ENCODE measurements around the gene MRPL50. TPM values are rescaled to one million over a fixed set of nuclear protein-coding genes. Genes with fewer than 3 reads are reported as not detected.

The MRPL50 gene
- total and polyA plus RNA-seq, 2 donors, result 8.3 to 26.6 TPM

- no peak overlapping the region for H3K4me3 ChIP-seq (ENCODE audit: low read depth, low read length)
- no peak for DNase-seq (ENCODE audit: extremely low spot score)
- H3K36me3 ChIP-seq (ENCODE audit: insufficient read depth), result no peaks in the 10 kb centered on the region
- no peak overlapping the region for H3K27ac ChIP-seq (ENCODE audit: low read depth)
- no peaks in the 10 kb centered on the region for H3K4me1 ChIP-seq (ENCODE audit: insufficient read depth)
Measured at GRCh38 chr9:101380295-101380694, 18.1 kb downstream of the MRPL50 start.

GRCh38 chr9:101376111-101376848 is 22.1 kb downstream of the MRPL50 start:
- DNase-seq (ENCODE audit: extremely low spot score), result no peak
- no peak overlapping the region for H3K4me3 ChIP-seq (ENCODE audit: low read depth, low read length)
- H3K4me1 ChIP-seq (ENCODE audit: insufficient read depth), result no peaks in the 10 kb centered on the region
- no peaks in the 10 kb centered on the region for H3K36me3 ChIP-seq (ENCODE audit: insufficient read depth)
- WGBS, result 72% methylated on average over 6 of the region's 6 CpGs
- no peak overlapping the region for H3K27ac ChIP-seq (ENCODE audit: low read depth)

GRCh38 chr9:101375546-101375945 is 22.9 kb downstream of the MRPL50 start:
- no peaks in the 10 kb centered on the region for H3K4me1 ChIP-seq (ENCODE audit: insufficient read depth)
- no peak overlapping the region for H3K27ac ChIP-seq (ENCODE audit: low read depth)
- H3K4me3 ChIP-seq (ENCODE audit: low read depth, low read length), result no peak overlapping the region
- H3K36me3 ChIP-seq (ENCODE audit: insufficient read depth), result no peaks in the 10 kb centered on the region
- WGBS, result 93% methylated on average over 12 of the region's 12 CpGs
- no peak for DNase-seq (ENCODE audit: extremely low spot score)

- H3K4me3 ChIP-seq (ENCODE audit: low read depth, low read length), result no peak overlapping the region
- no peak overlapping the region for H3K27ac ChIP-seq (ENCODE audit: low read depth)
- no peak for DNase-seq (ENCODE audit: extremely low spot score)
- no peaks in the 10 kb centered on the region for H3K4me1 ChIP-seq (ENCODE audit: insufficient read depth)
- no peaks in the 10 kb centered on the region for H3K36me3 ChIP-seq (ENCODE audit: insufficient read depth)
- 62% methylated on average over 2 of the region's 2 CpGs for WGBS
Measured at GRCh38 chr9:101372327-101373118, 25.9 kb downstream of the MRPL50 start.

- Histone ChIP-seq H3K4me3 (ENCODE audit: low read depth, low read length) (no peak overlapping the region), H3K36me3 (ENCODE audit: insufficient read depth) (no peaks in the 10 kb centered on the region), H3K27ac (ENCODE audit: low read depth) (no peak overlapping the region), H3K4me1 (ENCODE audit: insufficient read depth) (no peaks in the 10 kb centered on the region)
- no peak for DNase-seq (ENCODE audit: extremely low spot score)
- 96% methylated on average over 3 of the region's 3 CpGs for WGBS
Measured at GRCh38 chr9:101371813-101372212, 26.6 kb downstream of the MRPL50 start.

- no peak for DNase-seq (ENCODE audit: extremely low spot score)
- H3K4me1 ChIP-seq (ENCODE audit: insufficient read depth), result no peaks in the 10 kb centered on the region
- no peak overlapping the region for H3K27ac ChIP-seq (ENCODE audit: low read depth)
- H3K36me3 ChIP-seq (ENCODE audit: insufficient read depth), result no peaks in the 10 kb centered on the region
- H3K4me3 ChIP-seq (ENCODE audit: low read depth, low read length), result no peak overlapping the region
- 55% methylated on average over 2 of the region's 2 CpGs for WGBS
Measured at GRCh38 chr9:101369884-101370531, 28.4 kb downstream of the MRPL50 start.

- Histone ChIP-seq H3K4me3 (ENCODE audit: low read depth, low read length) (no peak overlapping the region), H3K36me3 (ENCODE audit: insufficient read depth) (no peaks in the 10 kb centered on the region), H3K4me1 (ENCODE audit: insufficient read depth) (no peaks in the 10 kb centered on the region), H3K27ac (ENCODE audit: low read depth) (no peak overlapping the region)
- WGBS, result 74% methylated on average over 2 of the region's 2 CpGs
- no peak for DNase-seq (ENCODE audit: extremely low spot score)
Measured at GRCh38 chr9:101369286-101369685, 29.1 kb downstream of the MRPL50 start.

- H3K36me3 ChIP-seq (ENCODE audit: insufficient read depth), result no peaks in the 10 kb centered on the region
- no peaks in the 10 kb centered on the region for H3K4me1 ChIP-seq (ENCODE audit: insufficient read depth)
- WGBS, result 89% methylated on average over 3 of the region's 3 CpGs
- DNase-seq (ENCODE audit: extremely low spot score), result no peak
- no peak overlapping the region for H3K4me3 ChIP-seq (ENCODE audit: low read depth, low read length)
- H3K27ac ChIP-seq (ENCODE audit: low read depth), result no peak overlapping the region
Measured at GRCh38 chr9:101367323-101367722, 31.1 kb downstream of the MRPL50 start.

- H3K4me1 ChIP-seq (ENCODE audit: insufficient read depth), result no peaks in the 10 kb centered on the region
- no peak overlapping the region for H3K4me3 ChIP-seq (ENCODE audit: low read depth, low read length)
- no peak overlapping the region for H3K27ac ChIP-seq (ENCODE audit: low read depth)
- WGBS, result 54% methylated on average over 5 of the region's 5 CpGs
- no peak for DNase-seq (ENCODE audit: extremely low spot score)
- H3K36me3 ChIP-seq (ENCODE audit: insufficient read depth), result no peaks in the 10 kb centered on the region
Measured at GRCh38 chr9:101366038-101366756, 32.2 kb downstream of the MRPL50 start.

- DNase-seq (ENCODE audit: extremely low spot score), result no peak
- H3K36me3 ChIP-seq (ENCODE audit: insufficient read depth), result no peaks in the 10 kb centered on the region
- no peaks in the 10 kb centered on the region for H3K4me1 ChIP-seq (ENCODE audit: insufficient read depth)
- no peak overlapping the region for H3K27ac ChIP-seq (ENCODE audit: low read depth)
- H3K4me3 ChIP-seq (ENCODE audit: low read depth, low read length), result no peak overlapping the region
Measured at GRCh38 chr9:101365181-101365580, 33.2 kb downstream of the MRPL50 start.

GRCh38 chr9:101362450-101362849 is 36.0 kb downstream of the MRPL50 start:
- H3K36me3 ChIP-seq (ENCODE audit: insufficient read depth), result no peaks in the 10 kb centered on the region
- H3K27ac ChIP-seq (ENCODE audit: low read depth), result no peak overlapping the region
- no peak overlapping the region for H3K4me3 ChIP-seq (ENCODE audit: low read depth, low read length)
- no peaks in the 10 kb centered on the region for H3K4me1 ChIP-seq (ENCODE audit: insufficient read depth)
- DNase-seq (ENCODE audit: extremely low spot score), result no peak
- WGBS, result 84% methylated on average over 5 of the region's 5 CpGs

- Histone ChIP-seq H3K4me1 (ENCODE audit: insufficient read depth) (no peaks in the 10 kb centered on the region), H3K27ac (ENCODE audit: low read depth) (no peak overlapping the region), H3K36me3 (ENCODE audit: insufficient read depth) (no peaks in the 10 kb centered on the region), H3K4me3 (ENCODE audit: low read depth, low read length) (no peak overlapping the region)
- no peak for DNase-seq (ENCODE audit: extremely low spot score)
Measured at GRCh38 chr9:101360647-101361046, 37.8 kb downstream of the MRPL50 start.

GRCh38 chr9:101359679-101360078 is 38.7 kb downstream of the MRPL50 start:
- DNase-seq (ENCODE audit: extremely low spot score), result no peak
- H3K4me1 ChIP-seq (ENCODE audit: insufficient read depth), result no peaks in the 10 kb centered on the region
- no peak overlapping the region for H3K27ac ChIP-seq (ENCODE audit: low read depth)
- H3K4me3 ChIP-seq (ENCODE audit: low read depth, low read length), result no peak overlapping the region
- no peaks in the 10 kb centered on the region for H3K36me3 ChIP-seq (ENCODE audit: insufficient read depth)
- WGBS, result 71% methylated on average over 1 of the region's 1 CpG
